A673 (cell line): Measurements from ENCODE around the gene B9D2. TPM values are rescaled to one million over a fixed set of nuclear protein-coding genes. Genes with fewer than 3 reads are reported as not detected.
"Not testable (repeated sequence)": the region's sequence is repeated elsewhere in the genome, so short reads cannot be mapped to it uniquely, and the experiment has no call there.

ENCODE experiments used
- BruUV-seq: library from RNA; stranded (reverse); fragments of 400-500 nt; replicated peaks from 2 replicates; lab custom pipeline; 2021; lab: Mats Ljungman, UMichigan
- CTCF ChIA-PET: fragments of 300-600 bp; sonication (Branson Sonifier 250); formaldehyde crosslinking; loops from one replicate; lab custom pipeline; 2022; ENCODE audit warnings: antibody characterized with exemption; lab: Charles Lee
- POLR2A ChIA-PET: fragments of 300-600 bp; sonication (Branson Sonifier 250); formaldehyde crosslinking; loops from one replicate; lab custom pipeline; 2022; ENCODE audit warnings: antibody characterized with exemption; ENCODE audit not compliant: low non-redundant PET; lab: Charles Lee
- DNase-seq: peaks from one replicate; pipeline ENCODE4 v3.0.0-alpha.2; 2015; ENCODE audit warnings: low spot score
- H3K27ac ChIP-seq: fragments of 200-600 bp; sonication (generic); 2 replicates; pipeline ENCODE4 v1.5.1; 2016; ENCODE audit warnings: mixed run types, low read depth, mild to moderate bottlenecking, mixed read lengths, antibody characterized with exemption, low read length; ENCODE audit not compliant: poor library complexity, severe bottlenecking
- H3K27me3 ChIP-seq: fragments of 200-600 bp; sonication (generic); replicated peaks from 2 replicates; pipeline ENCODE4 v1.6.1; 2017; ENCODE audit warnings: mixed run types, low read depth, mild to moderate bottlenecking, mixed read lengths, antibody characterized with exemption, low read length; ENCODE audit not compliant: insufficient read depth, poor library complexity
- H3K36me3 ChIP-seq: fragments of 200-600 bp; sonication (generic); 2 replicates; pipeline ENCODE4 v1.6.1; 2016; ENCODE audit warnings: mixed run types, mild to moderate bottlenecking, mixed read lengths, antibody characterized with exemption, low read length; ENCODE audit not compliant: insufficient read depth, poor library complexity, severe bottlenecking
- H3K4me1 ChIP-seq: fragments of 200-600 bp; sonication (generic); 2 replicates; pipeline ENCODE4 v1.6.1; 2017; ENCODE audit warnings: mixed run types, mild to moderate bottlenecking, mixed read lengths, antibody characterized with exemption, low read length; ENCODE audit not compliant: insufficient read depth, poor library complexity, severe bottlenecking
- H3K4me3 ChIP-seq: fragments of 200-600 bp; sonication (generic); 2 replicates; pipeline ENCODE4 v1.5.1; 2016; ENCODE audit warnings: low read depth, mixed run types, mild to moderate bottlenecking, mixed read lengths, low read length; ENCODE audit not compliant: poor library complexity, severe bottlenecking
- H3K9me3 ChIP-seq: fragments of 200-600 bp; sonication (generic); 2 replicates; pipeline ENCODE4 v1.6.1; 2016; ENCODE audit warnings: mixed run types, low read depth, mild to moderate bottlenecking, mixed read lengths, antibody characterized with exemption, low read length; ENCODE audit not compliant: poor library complexity, severe bottlenecking
- CTCF ChIP-seq: fragments of 300-800, 200-600 bp; sonication (generic); conservative IDR thresholded peaks from 2 replicates; pipeline ENCODE4 v1.5.1; 2017; ENCODE audit warnings: low read depth, mild to moderate bottlenecking, antibody characterized with exemption, low read length, moderate library complexity, mixed read lengths
- EZH2 ChIP-seq: fragments of 200-600 bp; sonication (generic); IDR thresholded peaks from 2 replicates; pipeline ENCODE4 v1.6.1; 2017; ENCODE audit warnings: borderline replicate concordance, low read depth, mild to moderate bottlenecking, mixed read lengths, antibody characterized with exemption, low read length; ENCODE audit not compliant: poor library complexity, severe bottlenecking
- intact Hi-C: fragments of 100-400 bp; cut with micrococcal nuclease; formaldehyde crosslinking; loops from one replicate; pipeline ENCODE4 v1.10.0; 2022; ENCODE audit not compliant: unreplicated experiment
- total RNA-seq: library from RNA; stranded (reverse); gene quantifications from 2 replicates; pipeline ENCODE4 v1.2.3, GENCODE V29; 2021

The B9D2 gene
- total RNA-seq, 1 experiment from 2014 or later: 10.7 TPM

GRCh38 chr19:41384351-41384750, 20.4 kb upstream of the B9D2 start:
- ChIA-PET CTCF (no interaction called here), POLR2A (interaction anchor here (0.5 to 0.6 kb wide), 2 partner anchors 133 to 191 kb away, joined by 3 read pairs; partner anchors contain the start of gene CEACAM21)
- no TSS peak for BruUV-seq

GRCh38 chr19:41381536-41381935, 17.6 kb upstream of the B9D2 start:
- H3K4me1 ChIP-seq, H3K27me3 ChIP-seq, H3K27ac ChIP-seq, BruUV-seq, H3K36me3 ChIP-seq, H3K4me3 ChIP-seq, intact Hi-C loops, DNase-seq, H3K9me3 ChIP-seq, CTCF ChIA-PET, POLR2A ChIA-PET: not testable (repeated sequence)

More at GRCh38 chr19:41384351-41384750, 20.4 kb upstream of the B9D2 start:
- intact Hi-C loops: no loop called here
- TF ChIP-seq EZH2: no peak
- TF ChIP-seq CTCF: no peak
- Histone ChIP-seq H3K9me3 (no peaks in the 10 kb centered on the region), H3K4me1 (no peaks in the 10 kb centered on the region), H3K27ac (no peak overlapping the region), H3K36me3 (peaks cover 4% of the 10 kb centered on the region), H3K27me3 (no peaks in the 10 kb centered on the region), H3K4me3 (no peak overlapping the region)
- no peak for DNase-seq

GRCh38 chr19:41377977-41378709, 14.2 kb upstream of the B9D2 start:
- no peak overlapping the region for H3K27ac ChIP-seq
- H3K4me3 ChIP-seq: no peak overlapping the region
- TF ChIP-seq EZH2: no peak
- 0 out of 2 replicates have a peak, but pooled peaks have one; percentile 23 for TF ChIP-seq CTCF
- intact Hi-C loops: no loop called here
- no peaks in the 10 kb centered on the region for H3K9me3 ChIP-seq
- peak; percentile 58 for DNase-seq
- no peaks in the 10 kb centered on the region for H3K27me3 ChIP-seq
- POLR2A ChIA-PET: no interaction called here
- BruUV-seq: no TSS peak
- peaks cover 10% of the 10 kb centered on the region for H3K4me1 ChIP-seq
- CTCF ChIA-PET: interaction anchor here (0.7 kb wide), 1 partner anchor 223 kb away, joined by 5 read pairs; no protein-coding TSS in a partner anchor
- H3K36me3 ChIP-seq: no peaks in the 10 kb centered on the region

GRCh38 chr19:41376998-41377365, 13.0 kb upstream of the B9D2 start:
- Histone ChIP-seq H3K4me1 (peaks cover 10% of the 10 kb centered on the region), H3K9me3 (no peaks in the 10 kb centered on the region), H3K36me3 (no peaks in the 10 kb centered on the region), H3K27me3 (no peaks in the 10 kb centered on the region), H3K27ac (peak overlapping the region; percentile 35), H3K4me3 (peak overlapping the region; percentile 55)
- POLR2A ChIA-PET: no interaction called here
- intact Hi-C loops: no loop called here
- BruUV-seq: no TSS peak
- no peak for DNase-seq
- TF ChIP-seq EZH2: no peak
- no peak for TF ChIP-seq CTCF
- CTCF ChIA-PET: no interaction called here
